HG02623 (cell line): ENCODE data around the gene ACBD4.

ENCODE experiments used
- ATAC-seq: cut with Tn5 transposase; IDR thresholded peaks from one replicate; pipeline ENCODE4 v1.9.1; 2021; ENCODE audit warnings: moderate library complexity; ENCODE audit not compliant: unreplicated experiment

The ACBD4 gene

DNA sequence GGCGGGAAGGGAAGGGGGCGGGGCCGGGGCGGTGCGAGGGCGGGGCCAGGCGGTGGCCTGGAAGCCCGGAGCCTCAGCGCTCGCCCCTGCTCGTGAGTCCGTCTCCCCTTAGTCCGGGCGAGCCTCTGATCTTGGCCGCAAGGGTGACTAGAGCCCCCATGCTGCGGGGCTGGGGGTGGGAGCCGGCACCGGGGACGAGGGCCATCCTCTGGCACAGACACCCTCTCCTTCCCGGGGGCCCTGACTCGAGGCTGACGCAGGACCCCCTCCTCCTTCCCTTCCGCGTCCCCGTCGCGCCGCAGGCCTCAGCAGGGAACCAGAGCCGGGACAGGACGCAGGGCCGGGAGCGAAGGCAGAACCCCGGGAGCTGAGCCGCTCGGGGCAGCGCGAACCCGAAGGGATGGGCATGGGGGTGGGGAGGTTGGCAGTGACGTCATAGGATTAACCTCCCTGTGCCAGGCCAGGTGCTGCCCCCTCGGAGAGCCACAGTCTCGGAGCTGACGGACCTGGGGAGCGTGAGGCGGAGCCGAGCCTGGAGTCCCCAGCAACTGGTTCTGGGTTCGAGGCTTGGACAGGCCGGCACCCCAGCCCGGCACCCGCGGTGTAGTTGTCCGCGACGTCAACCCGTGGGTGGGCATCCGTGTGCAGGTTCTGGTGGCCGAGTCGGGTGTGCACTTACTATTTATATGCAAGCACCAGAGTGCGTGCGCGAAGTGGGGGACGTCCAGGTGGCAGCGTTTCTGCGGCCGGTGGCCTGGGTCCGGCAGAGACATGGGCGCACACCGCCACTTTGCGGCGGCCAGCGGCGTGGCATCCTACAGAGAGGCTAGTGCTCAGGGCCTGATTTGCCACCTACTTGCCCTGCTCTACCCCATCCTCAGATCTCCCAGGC, 2.7 kb upstream of the ACBD4 start:
- no peak for ATAC-seq

DNA sequence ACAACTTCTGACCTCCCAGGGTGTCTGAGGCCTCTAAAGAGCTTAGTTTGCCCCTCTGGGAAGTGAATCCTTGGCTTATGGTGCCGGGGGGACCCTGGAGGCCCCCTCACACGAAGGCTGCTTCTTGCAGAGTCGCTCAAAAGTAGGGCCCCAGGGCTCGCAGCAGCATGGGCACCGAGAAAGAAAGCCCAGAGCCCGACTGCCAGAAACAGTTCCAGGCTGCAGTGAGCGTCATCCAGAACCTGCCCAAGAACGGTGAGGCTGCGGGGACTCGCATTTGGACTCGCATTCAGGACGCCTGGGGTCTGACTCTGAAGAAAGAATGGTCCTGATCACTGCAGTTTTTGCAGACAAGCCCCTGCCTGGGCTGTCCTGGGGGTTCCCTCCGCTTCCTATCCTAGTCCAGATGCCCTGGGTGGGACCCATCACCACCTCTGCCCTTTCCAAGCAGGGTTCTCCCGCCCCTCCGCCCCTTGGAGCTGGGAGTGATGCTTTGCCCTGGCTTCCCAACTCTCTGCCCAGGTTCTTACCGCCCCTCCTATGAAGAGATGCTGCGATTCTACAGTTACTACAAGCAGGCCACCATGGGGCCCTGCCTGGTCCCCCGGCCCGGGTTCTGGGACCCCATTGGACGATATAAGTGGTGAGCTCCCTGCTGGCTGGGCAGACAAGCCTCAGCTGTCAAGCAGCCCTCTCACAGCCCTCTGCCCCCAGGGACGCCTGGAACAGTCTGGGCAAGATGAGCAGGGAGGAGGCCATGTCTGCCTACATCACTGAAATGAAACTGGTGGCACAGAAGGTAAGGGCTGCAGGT, 698 bp downstream of the ACBD4 start:
- no peak for ATAC-seq

DNA sequence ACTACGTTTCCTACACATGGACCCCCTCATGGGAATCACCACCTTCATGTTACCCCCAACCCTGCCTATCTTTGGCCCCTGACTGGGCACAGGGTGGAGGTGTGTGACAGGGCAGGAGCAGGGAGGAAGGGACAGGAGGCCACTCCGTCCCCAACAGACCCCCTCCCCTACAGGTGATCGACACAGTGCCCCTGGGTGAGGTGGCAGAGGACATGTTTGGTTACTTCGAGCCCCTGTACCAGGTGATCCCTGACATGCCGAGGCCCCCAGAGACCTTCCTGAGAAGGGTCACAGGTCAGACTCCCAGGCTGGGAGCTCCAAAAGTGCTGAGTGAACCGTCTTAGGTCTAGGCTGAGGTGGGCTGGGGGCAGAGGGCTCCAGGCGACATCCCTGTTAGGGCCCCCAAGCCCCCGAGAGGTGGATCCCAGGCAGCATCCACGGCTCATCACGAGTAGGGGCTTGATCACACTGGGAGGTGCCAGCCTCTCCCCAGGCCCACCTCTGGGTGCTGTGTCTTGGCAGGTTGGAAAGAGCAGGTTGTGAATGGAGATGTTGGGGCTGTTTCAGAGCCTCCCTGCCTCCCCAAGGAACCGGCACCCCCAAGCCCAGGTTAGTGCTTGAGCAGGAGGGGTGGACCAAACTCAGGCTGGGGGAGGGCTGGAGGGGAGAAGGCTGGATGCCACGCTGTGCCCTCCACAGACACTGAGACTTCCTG, 1.5 kb downstream of the ACBD4 start:
- ATAC-seq = no peak

DNA sequence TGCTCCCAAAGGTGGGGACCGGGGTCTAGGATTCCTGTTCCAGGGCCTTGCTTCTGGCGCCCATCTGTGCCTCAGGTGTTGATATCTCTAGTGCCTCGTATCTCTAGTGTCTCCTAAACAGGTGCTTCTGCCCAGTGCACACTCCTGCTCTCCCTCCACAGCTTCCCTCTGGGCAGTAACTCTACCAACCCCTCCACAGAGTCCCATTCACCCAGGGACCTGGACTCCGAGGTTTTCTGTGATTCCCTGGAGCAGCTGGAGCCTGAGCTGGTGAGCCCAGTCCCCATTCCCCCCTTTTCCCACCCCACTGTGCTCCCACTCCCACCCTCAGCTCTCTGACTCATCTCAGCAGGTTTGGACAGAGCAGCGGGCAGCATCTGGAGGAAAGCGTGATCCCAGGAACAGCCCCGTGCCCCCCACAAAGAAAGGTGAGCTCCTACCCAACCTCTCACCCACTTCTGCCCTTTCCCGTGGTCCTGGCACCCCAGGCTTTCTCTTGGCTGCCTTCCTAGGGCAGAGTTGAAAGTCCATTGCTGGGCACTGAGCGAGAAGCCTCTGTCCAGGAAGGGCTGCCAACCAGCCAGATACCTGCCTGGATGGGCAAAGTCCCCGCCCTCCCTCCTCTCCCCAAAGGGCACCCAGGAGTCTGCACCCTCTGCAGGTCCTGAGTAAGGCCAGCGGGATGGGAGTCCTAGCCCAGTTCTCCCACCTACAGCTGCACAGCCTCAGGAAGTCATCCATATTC, 2.2 kb downstream of the ACBD4 start:
- ATAC-seq = no peak

DNA sequence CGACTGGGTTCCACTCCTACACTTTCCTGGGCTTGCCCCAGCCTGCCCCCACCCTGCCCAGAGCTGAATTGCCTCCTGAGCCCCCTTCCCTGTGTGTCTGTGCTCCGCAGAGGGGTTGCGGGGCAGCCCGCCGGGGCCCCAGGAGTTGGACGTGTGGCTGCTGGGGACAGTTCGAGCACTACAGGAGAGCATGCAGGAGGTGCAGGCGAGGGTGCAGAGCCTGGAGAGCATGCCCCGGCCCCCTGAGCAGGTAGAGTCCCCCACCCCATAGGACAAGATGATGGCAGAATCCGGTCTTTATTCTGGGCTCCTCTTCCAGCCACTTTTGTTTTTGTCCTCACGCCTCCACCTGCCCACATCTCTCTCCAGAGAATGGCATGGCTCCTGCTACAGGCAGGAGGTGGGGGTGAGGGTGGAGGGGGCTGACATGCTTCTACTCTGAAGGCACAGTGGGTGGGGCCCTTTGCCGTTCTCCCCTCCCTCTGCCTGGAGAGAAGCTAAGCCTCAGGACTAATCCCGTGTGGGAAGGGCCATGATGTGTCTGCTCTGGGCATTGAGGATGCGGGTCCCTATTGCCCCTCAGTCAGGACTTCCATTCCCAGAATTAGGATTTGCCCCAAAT, 3.5 kb downstream of the ACBD4 start:
- no peak for ATAC-seq

DNA sequence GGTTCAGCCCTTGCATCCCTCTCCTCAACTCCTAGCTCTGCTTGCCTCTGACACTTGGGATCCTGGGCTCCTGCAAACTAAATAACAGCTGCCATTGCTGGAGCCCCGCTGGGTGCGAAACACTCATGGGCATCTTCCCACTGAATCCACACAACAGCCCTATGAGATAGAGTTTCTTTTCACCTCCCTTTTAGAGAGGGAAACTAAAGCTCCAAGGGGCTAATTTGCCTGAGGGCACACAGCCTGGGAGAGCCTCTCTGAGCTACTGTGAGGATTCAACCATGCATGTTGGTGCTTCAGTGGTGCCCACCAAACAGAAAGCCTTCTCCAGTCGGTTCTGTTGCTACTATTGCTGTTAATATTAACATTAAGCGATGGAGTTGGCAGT, 4.0 kb downstream of the ACBD4 start:
- ATAC-seq = no peak

DNA sequence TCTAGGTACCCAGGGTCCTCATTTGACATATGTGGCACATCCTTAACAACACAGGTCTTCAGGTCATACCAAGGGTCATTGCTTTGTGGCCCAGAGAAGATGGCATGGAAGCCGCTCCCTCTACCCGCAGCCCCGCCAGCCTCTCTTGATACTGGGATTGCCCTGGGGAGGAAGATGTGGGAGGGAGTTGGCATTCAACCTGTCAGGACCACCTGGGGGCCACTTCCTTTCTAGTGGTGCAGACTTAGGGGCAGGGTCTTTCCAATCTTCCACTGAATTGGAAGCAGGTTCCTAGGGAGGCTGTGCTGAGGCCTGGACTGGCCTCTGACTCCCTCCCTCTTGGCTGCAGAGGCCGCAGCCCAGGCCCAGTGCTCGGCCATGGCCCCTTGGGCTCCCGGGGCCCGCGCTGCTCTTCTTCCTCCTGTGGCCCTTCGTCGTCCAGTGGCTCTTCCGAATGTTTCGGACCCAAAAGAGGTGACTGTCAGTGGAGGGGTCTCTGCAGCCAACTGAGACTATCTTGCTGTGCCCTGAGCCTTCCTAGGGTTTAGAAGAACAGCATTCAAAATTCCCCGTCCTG, 7.7 kb downstream of the ACBD4 start:
- no peak for ATAC-seq

DNA sequence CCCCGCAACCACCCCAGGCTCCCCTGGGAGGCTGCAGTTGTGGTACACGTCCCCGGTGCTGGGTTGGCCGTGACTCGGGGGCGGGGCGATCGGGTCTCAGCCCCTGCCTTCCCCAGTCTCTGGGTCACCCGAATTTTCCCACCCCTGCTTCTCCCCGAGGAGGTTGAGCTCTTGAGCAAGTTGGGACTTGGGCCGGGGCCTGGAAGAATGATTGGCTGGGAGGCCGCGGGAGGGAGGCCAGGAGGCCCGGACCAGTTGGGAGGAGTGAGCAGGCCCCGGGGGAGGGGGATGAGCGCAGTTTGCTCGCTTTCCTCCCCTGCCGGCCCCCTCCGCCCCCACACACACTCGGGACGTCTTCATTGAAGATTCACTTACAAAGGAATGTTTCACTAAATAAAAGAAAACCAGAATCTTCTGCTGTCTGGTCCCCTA, 8.3 kb downstream of the ACBD4 start:
- ATAC-seq = no peak

DNA sequence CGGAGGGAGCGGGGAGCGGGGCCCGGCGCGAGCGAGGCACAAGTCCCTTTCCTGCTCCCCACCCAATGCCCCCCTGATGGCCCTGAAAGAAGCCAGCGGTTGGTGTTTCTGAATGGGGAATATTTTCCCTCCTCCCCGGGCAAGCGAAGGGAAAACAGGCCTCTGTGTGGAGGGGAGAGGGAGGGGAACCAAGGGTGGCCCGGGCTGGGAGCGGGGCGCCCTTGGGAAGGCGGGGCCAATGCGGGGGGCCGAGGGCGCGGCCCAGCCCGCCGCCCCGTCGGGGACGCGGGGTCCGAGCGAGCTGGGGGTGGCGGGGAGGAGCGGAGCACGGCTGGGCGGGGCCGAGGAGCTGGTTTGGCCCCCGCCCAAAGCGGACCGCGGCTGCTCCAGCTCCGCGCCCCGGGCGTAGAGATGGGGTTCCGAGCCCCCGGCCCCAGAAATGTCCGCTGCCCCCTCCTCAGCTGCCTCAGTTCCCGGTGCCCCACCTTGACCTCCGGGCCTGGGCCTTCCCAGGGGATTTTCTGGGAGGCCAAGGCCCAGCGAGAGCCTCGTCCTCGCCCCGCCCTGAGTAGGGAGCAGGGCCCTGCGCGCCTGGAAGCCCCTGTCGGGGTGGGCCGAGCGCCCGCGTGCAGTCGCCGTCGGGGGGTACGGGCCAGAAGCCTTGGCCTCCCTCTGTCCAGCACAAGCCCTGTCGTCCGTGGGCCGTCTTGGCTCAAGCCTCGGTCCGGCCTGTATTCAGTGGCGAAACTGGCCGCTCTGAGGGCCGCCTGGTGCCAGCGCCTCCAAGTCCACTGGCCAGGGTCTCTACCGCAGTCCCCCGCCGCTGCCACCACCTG, 8.9 kb downstream of the ACBD4 start:
- ATAC-seq = no peak

DNA sequence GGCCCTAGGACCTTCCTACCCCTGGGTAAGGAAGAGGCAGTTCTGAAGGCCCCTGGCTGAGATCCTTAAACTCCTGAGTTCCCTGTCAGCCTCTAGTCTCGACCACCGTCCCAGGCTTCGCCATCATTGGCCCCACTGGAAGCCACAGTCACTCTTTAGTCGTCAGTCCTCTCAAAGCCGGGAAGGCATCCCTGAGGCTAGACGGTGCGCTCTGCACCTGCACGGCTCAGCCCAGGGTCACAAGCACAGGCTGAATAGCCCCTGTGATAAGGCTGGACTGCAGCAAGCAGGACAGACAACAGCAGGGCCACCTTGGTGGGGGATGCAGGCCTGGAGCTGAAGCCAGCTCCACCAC, 9.5 kb downstream of the ACBD4 start:
- ATAC-seq = no peak

DNA sequence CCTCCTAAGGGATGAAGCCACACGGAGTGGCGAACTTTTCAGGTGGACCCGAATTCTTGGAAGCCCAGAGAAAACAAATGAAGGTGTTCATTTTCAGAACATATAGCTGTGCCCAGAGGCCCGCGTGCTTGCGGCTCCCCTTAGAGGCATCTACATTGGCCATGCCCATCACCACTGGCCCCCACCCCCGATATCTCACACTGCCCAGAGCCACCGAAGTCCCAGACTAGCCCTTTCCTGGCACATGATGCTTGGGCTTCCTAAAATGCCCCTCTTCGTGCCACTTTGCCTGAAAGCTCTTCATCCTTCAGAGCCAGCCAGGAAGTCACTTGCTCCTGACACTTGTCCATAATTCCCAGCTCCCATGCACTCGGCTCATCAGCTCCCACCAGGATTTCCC, 10.7 kb downstream of the ACBD4 start:
- ATAC-seq = no peak

DNA sequence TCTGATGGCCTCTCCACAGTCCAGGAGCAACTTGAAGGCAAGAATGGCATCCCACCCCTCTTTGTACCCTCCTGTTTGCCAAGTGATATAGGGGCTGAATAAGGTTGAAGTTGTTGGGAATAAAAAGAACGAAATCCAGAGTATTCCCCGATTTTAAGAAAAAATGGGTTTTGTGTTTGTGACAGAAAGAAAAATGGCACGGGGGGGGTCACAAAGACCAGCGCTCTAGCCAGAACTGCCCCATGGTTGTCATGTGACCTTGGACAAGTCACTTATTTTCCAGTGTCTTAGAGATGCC, 11.1 kb downstream of the ACBD4 start:
- no peak for ATAC-seq

DNA sequence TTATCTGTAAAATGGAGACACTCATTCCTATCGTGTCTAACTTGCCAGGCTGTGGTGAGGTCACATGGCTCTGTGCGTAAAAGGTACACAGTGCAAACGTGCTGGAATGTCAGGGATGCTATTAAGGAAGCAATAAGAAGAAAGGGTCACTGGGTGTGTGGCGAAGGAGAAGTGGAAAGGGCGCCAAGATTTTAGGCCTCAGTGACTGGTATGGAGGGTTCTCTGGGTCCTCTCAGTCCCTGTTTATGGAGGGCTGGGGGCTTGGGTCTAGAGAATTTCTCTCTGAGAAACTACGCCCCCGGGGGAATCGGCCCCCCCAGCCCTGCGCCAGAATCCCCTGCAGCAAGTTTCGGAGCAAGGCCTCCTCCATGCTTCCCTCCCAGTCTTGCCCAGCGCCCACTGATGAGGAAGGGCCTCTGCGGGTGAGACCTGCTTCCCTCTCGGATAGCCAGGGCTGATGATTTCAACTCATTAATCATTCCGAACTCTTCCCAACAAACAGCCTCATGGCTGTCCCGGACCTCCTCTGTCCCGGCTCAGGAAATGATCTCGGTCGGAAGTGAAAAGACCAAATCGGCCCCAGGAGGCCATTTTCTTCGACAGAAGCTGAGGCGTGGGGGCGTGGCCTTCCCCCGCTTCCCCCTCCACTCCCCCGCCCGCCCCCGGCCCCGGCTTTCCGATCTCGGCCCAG, 11.5 kb downstream of the ACBD4 start:
- no peak for ATAC-seq

DNA sequence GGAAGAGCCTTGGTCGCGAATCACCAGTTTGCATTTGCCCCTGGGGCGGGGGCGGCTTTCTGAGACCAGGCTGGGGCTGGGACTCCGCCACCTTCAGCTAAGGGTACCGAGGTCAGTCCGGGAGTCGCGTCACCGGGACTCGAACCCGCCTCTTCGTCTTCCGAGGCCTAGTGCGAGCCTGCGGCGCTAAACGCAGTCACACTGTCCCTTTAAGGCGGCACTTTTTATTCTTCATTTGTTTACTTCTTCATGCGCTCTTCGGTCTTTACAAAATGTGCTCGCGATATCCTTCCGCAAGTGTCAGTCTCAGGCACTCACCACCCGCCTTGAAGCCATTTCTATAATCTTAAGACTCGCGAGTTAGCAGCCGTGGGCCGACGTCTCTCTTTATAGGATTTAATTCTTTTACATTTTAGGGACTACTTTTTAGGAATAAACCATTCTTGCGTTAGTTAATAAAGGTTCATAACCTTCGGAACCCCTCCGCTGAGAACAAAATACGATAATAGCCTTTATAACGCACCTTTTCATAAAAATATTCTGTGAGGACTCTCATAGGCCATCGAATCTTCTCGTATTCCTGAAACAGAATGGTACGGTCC, 12.2 kb downstream of the ACBD4 start:
- no peak for ATAC-seq

DNA sequence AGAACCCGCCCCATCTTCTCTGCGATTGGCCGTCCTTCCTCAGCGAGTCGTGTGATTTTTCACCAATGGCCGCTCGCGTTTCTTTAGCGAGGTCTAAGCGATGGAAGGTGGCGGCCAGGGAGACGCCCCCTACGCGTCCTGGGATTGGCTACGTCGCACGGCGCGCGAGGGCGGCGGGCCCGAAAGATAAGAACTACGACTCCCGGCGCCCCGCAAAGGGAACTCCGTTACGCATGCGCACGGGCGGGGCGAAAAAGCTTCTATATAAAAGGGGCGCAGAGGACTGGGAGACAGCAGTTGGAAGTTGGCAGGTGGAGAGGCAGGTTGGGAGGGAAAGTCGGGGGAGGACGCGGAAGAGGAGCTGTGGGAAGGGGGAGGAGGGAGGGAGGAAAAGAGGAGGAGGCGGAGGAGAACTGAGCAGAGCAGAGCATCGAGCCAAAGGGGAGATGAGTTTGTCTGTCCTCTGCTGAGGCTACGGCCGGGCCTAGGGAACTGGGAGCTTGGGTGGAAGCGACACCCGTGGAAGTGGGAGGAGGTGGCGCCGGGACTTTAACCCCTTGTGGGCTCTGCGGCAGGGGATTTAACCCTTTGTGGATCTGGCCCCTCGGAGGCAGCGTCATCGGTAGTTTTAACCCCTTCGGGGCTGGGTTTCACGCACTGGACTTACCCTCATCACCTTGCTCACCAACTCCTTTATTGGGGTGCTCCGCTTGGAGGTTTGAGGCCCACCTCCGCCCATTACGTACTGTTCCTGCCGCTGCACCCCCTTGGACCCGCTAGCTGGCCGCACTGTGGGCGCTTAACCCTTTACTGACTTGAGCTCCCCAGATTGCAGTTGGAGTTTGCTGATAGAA, 12.9 kb downstream of the ACBD4 start, which contains the start of gene HEXIM1:
TSS of gene HEXIM1 (plus strand) at position 293 of the 854 bp plus-strand sequence. CDS start 716 bp downstream, outside the sequence.
- ATAC-seq = peak; percentile 74

DNA sequence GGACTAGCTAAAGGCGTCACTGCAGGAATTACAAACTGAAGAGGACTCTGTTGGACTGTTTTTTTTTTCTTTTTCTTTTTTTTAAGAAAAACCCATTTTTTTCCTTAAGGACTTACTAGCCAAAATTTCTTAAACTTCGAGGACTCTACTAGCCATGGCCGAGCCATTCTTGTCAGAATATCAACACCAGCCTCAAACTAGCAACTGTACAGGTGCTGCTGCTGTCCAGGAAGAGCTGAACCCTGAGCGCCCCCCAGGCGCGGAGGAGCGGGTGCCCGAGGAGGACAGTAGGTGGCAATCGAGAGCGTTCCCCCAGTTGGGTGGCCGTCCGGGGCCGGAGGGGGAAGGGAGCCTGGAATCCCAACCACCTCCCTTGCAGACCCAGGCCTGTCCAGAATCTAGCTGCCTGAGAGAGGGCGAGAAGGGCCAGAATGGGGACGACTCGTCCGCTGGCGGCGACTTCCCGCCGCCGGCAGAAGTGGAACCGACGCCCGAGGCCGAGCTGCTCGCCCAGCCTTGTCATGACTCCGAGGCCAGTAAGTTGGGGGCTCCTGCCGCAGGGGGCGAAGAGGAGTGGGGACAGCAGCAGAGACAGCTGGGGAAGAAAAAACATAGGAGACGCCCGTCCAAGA, 13.7 kb downstream of the ACBD4 start:
- ATAC-seq = no peak
